Activated CD4-positive, alpha-beta T cell treated with anti-CD3 and anti-CD28 coated beads, Interleukin-2, amount 10 ng/mL, durations not matched to agents 24 days and 14 days (primary cell): ENCODE data around the gene TDRKH. TPM values are rescaled to one million over a fixed set of nuclear protein-coding genes. Genes with fewer than 3 reads are reported as not detected.
"Not testable (repeated sequence)": the region's sequence is repeated elsewhere in the genome, so short reads cannot be mapped to it uniquely, and the experiment has no call there.

Source experiments
- DNase-seq: peaks from one replicate; pipeline ENCODE4 v3.0.0; 2022
- H3K27ac Mint-ChIP-seq: one replicate; pipeline ENCODE4 v1.8.0; 2022; ENCODE audit warnings: mild to moderate bottlenecking, mixed read lengths
- H3K27me3 Mint-ChIP-seq: one replicate; pipeline ENCODE4 v1.8.0; 2022; ENCODE audit warnings: mixed read lengths
- H3K36me3 Mint-ChIP-seq: one replicate; pipeline ENCODE4 v1.8.0; 2022; ENCODE audit warnings: low read depth, mild to moderate bottlenecking, mixed read lengths
- H3K4me1 Mint-ChIP-seq: one replicate; pipeline ENCODE4 v1.8.0; 2021; ENCODE audit warnings: mixed read lengths
- H3K4me3 Mint-ChIP-seq: one replicate; pipeline ENCODE4 v1.8.0; 2022; ENCODE audit warnings: mild to moderate bottlenecking, moderate library complexity, mixed read lengths
- H3K9me3 Mint-ChIP-seq: one replicate; pipeline ENCODE4 v1.8.0; 2021; ENCODE audit warnings: mixed read lengths
- intact Hi-C: fragments of 100-400 bp; cut with micrococcal nuclease; formaldehyde crosslinking; loops from one replicate; pipeline ENCODE4 v1.15.1; 2023
- total RNA-seq: library from RNA; stranded (reverse); gene quantifications from 2 replicates; pipeline ENCODE4 v1.2.3, GENCODE V29; 2022

The TDRKH gene
- total RNA-seq, 1 donor from 2014 or later: 13.3 TPM

GRCh38 chr1:151780736-151781135 is 9.6 kb downstream of the TDRKH start:
- peaks cover 21% of the 10 kb centered on the region for H3K36me3 Mint-ChIP-seq
- H3K27me3 Mint-ChIP-seq, intact Hi-C loops, H3K27ac Mint-ChIP-seq, DNase-seq, H3K9me3 Mint-ChIP-seq, H3K4me1 Mint-ChIP-seq, H3K4me3 Mint-ChIP-seq: not testable (repeated sequence)

DNA sequence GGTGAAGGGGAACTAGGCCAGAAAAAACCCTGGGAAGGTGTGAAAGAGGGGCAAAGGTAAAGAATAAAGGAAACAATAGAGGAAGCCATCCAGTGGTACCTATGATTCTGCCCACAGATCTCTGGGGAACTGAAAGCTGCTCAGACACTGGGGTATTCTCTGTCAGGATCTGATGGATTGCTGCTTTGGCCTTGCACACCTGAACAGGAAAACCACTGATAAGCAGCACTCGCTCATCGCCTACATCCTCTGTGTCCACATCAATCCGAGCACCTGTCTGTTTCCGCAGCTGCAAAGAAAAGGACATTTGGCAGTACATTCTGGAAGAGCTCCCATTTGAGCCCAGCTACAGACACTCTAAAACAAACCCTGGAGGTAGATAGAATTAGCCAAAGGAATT is 10.4 kb downstream of the TDRKH start:
- DNase-seq: no peak
- Mint-ChIP-seq H3K36me3 (peaks cover 26% of the 10 kb centered on the region), H3K27ac (no peak overlapping the region), H3K4me3 (no peak overlapping the region), H3K27me3 (no peaks in the 10 kb centered on the region), H3K9me3 (no peaks in the 10 kb centered on the region), H3K4me1 (no peaks in the 10 kb centered on the region)
- intact Hi-C loops: no loop called here

DNA sequence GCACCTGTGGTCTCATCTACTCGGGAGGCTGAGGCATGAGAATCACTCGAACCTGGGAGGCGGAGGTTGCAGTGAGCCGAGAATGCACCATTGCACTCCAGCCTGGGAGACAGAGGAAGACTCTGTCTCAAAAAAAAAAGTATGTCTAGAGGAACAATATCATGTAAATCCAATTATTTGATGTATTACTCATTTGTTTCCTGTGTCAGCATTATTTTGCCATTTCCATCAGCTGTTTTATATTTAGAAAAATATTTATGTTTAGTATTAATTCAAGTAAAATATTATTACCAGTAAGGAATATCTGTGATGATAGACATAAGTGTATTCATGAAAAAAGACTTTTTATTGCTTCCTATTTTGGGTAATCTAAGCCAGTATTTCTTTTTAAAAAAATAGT is 13.0 kb downstream of the TDRKH start:
- Mint-ChIP-seq H3K27ac (no peak overlapping the region), H3K9me3 (no peaks in the 10 kb centered on the region), H3K27me3 (no peaks in the 10 kb centered on the region), H3K4me1 (no peaks in the 10 kb centered on the region), H3K4me3 (no peak overlapping the region), H3K36me3 (peaks cover 28% of the 10 kb centered on the region)
- DNase-seq: no peak
- intact Hi-C loops: no loop called here

DNA sequence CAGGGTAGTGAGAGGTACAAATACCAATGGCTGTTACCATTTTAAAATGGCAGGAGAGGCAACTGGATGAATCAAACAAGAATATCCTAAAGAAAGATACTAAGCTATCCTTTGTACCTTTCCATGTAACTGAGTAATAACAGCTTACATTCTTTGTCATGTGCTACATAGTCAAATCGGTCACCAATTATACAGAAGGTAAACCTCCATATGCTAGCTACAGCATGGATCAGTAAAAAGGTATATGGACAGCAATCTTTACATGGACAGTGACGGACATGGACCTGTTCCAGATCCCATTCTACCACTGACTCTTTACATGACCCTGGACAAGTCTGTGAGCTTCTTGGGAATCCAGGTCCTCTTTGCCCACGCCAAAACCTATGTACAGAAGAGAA is 13.6 kb downstream of the TDRKH start:
- Mint-ChIP-seq H3K27ac (no peak overlapping the region), H3K4me3 (no peak overlapping the region), H3K4me1 (no peaks in the 10 kb centered on the region), H3K27me3 (no peaks in the 10 kb centered on the region), H3K36me3 (peaks cover 28% of the 10 kb centered on the region), H3K9me3 (no peaks in the 10 kb centered on the region)
- DNase-seq: no peak
- intact Hi-C loops: no loop called here

DNA sequence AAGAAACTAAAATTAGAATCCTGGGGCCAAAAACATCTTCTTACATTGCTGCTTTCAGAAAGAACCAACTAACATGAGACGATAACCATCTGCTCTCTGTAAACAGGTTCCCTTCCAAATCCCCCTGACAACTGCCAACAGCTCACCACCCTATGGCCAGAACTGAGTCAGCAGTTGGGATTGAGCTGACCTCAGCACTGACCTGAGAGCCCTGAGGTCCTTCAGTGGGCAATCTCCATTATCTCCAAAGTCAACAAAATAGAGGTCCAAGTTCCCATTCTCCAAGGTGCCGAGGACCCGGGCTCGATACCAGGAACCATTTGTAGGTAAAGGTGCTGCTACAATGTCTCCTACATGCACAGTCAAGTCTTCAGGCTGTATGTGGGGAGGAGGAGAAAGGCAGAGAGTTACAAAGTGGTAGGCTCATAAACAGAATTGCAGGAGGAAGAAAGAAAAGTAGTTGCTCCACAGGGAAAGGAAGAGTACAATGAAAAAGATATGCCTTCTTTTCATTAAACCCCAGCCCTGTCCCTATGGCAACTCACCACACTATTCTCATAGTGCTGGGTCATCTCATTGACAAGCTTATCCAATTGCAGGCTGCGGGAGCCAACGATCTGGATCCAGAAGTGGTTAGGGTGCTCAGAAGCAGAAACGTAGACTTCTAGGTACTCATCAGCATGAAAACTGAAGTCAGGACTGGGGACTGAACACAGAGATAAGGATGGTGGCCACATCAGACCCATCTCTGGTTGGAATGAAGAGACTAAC is 14.2 kb downstream of the TDRKH start:
- H3K4me3 Mint-ChIP-seq: no peak overlapping the region
- H3K27ac Mint-ChIP-seq: no peak overlapping the region
- H3K4me1 Mint-ChIP-seq: no peaks in the 10 kb centered on the region
- H3K27me3 Mint-ChIP-seq: no peaks in the 10 kb centered on the region
- H3K9me3 Mint-ChIP-seq: no peaks in the 10 kb centered on the region
- DNase-seq: no peak
- intact Hi-C loops: no loop called here
- H3K36me3 Mint-ChIP-seq: peaks cover 24% of the 10 kb centered on the region

- H3K4me1 Mint-ChIP-seq: no peaks in the 10 kb centered on the region
- no peak overlapping the region for H3K27ac Mint-ChIP-seq
- H3K9me3 Mint-ChIP-seq: no peaks in the 10 kb centered on the region
- intact Hi-C loops: no loop called here
- no peaks in the 10 kb centered on the region for H3K27me3 Mint-ChIP-seq
- no peak overlapping the region for H3K4me3 Mint-ChIP-seq
- H3K36me3 Mint-ChIP-seq: peaks cover 20% of the 10 kb centered on the region
- DNase-seq: no peak
Observed at GRCh38 chr1:151774256-151774922, 15.9 kb downstream of the TDRKH start.

DNA sequence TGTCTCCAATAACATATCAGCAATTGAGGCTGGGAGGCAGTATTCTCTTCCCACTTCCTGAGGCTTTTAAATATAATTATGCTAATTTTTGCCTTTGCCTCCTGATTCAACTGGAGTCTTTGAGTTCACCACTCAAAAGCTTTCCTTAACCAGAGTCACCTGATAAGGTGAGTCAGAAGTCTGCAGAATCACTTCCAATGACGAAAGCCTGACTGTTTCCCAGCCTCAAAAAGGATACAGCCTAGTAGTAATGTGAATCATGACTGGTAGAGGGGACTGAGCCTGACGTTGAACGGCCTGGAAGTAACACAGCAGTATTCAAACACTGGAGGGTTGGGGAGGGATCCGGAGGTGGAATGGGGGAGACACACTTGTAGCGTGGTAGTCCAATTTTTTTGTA is 16.6 kb downstream of the TDRKH start:
- Mint-ChIP-seq H3K27ac (no peak overlapping the region), H3K27me3 (no peaks in the 10 kb centered on the region), H3K4me1 (no peaks in the 10 kb centered on the region), H3K36me3 (peaks cover 20% of the 10 kb centered on the region), H3K9me3 (no peaks in the 10 kb centered on the region), H3K4me3 (no peak overlapping the region)
- intact Hi-C loops: no loop called here
- DNase-seq: no peak

DNA sequence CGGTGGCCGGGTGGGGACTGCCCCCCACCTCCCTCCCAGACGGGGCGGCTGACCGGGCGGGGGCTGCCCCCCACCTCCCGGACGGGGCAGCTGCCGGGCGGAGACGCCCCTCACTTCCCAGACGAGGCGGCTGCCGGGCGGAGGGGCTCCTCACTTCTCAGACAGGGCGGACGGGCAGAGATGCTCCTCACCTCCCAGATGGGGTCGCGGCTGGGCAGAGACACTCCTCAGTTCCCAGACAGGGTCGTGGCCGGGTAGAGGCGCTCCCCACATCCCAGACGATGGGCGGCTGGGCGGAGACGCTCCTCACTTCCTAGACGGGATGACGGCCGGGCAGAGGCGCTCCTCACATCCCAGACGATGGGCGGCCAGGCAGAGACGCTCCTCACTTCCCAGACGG is 21.0 kb downstream of the TDRKH start:
- intact Hi-C loops, DNase-seq, H3K36me3 Mint-ChIP-seq, H3K27me3 Mint-ChIP-seq, H3K9me3 Mint-ChIP-seq, H3K27ac Mint-ChIP-seq, H3K4me3 Mint-ChIP-seq: not testable (repeated sequence)
- peaks cover 10% of the 10 kb centered on the region for H3K4me1 Mint-ChIP-seq

GRCh38 chr1:151768351-151769066 is 21.8 kb downstream of the TDRKH start:
- H3K27me3 Mint-ChIP-seq, intact Hi-C loops, H3K9me3 Mint-ChIP-seq, H3K27ac Mint-ChIP-seq, H3K4me3 Mint-ChIP-seq, H3K36me3 Mint-ChIP-seq, DNase-seq: not testable (repeated sequence)
- H3K4me1 Mint-ChIP-seq: peaks cover 18% of the 10 kb centered on the region

DNA sequence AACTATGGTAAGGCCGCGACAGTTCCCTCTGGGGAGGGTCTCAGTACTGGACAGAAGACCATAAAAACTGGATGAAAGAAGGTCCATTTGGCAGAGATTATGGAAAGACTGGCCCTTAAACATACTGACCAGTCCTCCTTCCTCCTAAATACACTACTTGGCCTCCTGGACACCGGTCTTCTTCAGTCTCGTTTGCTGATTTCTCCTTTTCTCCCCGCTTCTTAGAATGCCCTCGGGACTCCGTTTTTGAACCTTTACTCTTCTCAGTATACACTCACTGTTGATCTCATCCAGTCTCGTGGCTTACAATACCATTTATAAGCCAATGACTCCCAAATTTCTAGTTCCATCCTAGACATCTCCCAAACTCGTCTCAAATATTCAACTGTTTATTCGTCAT is 26.3 kb downstream of the TDRKH start:
- Mint-ChIP-seq H3K27ac (peak overlapping the region; percentile 90), H3K36me3 (peaks cover 33% of the 10 kb centered on the region), H3K27me3 (no peaks in the 10 kb centered on the region), H3K4me3 (peak overlapping the region; percentile 91), H3K4me1 (peaks cover 25% of the 10 kb centered on the region), H3K9me3 (no peaks in the 10 kb centered on the region)
- intact Hi-C loops: loop anchor here (1.0 kb wide), 2 partner anchors 26 to 75 kb away; partner anchors contain the start of genes C2CD4D and TDRKH
- no peak for DNase-seq

DNA sequence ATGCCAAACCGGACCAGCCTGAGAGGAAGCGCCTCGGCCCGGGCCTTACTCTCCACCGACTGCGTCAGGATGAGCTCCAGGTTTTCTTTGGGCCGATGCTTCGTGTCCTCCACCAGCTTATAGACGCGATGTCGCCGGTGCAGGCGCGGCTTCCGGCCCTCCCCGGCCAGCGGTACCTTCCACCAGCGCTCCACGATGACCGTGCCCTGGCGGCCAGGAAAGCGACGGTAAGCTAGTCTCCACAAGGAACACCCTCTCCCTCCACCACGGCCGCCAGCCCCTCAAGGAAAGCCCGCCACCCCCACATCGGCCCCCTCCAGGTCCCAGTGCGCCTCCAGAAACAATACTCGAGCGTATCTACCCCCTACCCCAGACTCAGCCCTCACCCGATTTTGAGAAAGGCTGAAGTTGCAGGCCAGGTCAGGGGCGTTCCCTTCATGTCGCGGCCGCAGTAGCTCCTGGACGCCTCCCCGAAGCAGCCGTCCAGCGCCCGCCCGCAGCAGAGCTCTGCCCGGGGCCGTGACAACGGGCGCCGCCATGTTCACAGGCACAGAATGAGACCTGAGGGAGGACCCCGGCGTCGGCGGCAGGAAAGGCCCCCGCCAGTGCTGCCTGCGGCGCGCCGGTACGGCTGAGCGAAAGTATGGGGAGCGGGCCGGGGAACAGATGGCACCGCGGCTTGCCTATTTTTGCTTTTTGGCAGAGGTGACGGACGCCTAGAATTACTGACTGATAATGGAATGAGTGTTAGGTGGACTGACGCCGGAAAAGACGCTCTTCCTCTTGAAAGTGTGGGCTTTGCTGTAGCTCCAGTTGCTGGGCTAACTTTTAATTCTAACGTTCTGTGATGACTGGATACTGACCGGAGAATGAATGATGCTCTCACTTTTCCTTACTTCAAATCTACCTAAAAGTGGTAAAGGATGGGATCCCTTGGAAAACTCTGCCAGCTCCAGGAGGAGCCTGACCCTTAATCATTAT is 27.1 kb downstream of the TDRKH start, which contains the start of gene MRPL9:
MRPL9 (minus strand) TSS at position 556 of the 981 bp plus-strand sequence; CDS start at position 539, 17 bp downstream.
- H3K9me3 Mint-ChIP-seq: no peaks in the 10 kb centered on the region
- H3K4me1 Mint-ChIP-seq: peaks cover 22% of the 10 kb centered on the region
- H3K27me3 Mint-ChIP-seq: no peaks in the 10 kb centered on the region
- peaks cover 35% of the 10 kb centered on the region for H3K36me3 Mint-ChIP-seq
- H3K4me3 Mint-ChIP-seq: peak within 1 kb of the TSS; percentile 91
- DNase-seq: peak; percentile 96
- intact Hi-C loops: loop anchor here (1.0 kb wide), 2 partner anchors 27 to 76 kb away; partner anchors contain the start of genes C2CD4D and TDRKH
- H3K27ac Mint-ChIP-seq: peak within 1 kb of the TSS; percentile 90

GRCh38 chr1:151760597-151761385 is 29.5 kb downstream of the TDRKH start:
- Mint-ChIP-seq H3K9me3 (no peaks in the 10 kb centered on the region), H3K27me3 (no peaks in the 10 kb centered on the region), H3K36me3 (peaks cover 46% of the 10 kb centered on the region), H3K4me1 (peaks cover 23% of the 10 kb centered on the region), H3K4me3 (no peak overlapping the region), H3K27ac (no peak overlapping the region)
- DNase-seq: no peak
- intact Hi-C loops: no loop called here
